GM10847 (cell line): ENCODE results near the gene APAF1.

Experiments used
- POLR2A ChIP-seq: IDR thresholded peaks from 2 replicates; pipeline ENCODE4 v1.6.1; 2011; ENCODE audit not compliant: insufficient read length; ENCODE audit errors: extremely low read depth

Gene APAF1

GRCh38 chr12:98644712-98645571 lies at the start of gene APAF1, which contains the start of gene IKBIP:
APAF1 (plus strand) TSS chr12:98645290; CDS start chr12:98648360, 3,070 bp downstream.
IKBIP (minus strand) TSS chr12:98644788; CDS start chr12:98644701, 87 bp downstream.
- TF ChIP-seq POLR2A: peak; percentile 73

- no peak for TF ChIP-seq POLR2A
These were observed 43.2 kb upstream of the APAF1 start for GRCh38 chr12:98601924-98602323.

- TF ChIP-seq POLR2A: no peak
These were observed 38.6 kb upstream of the APAF1 start for GRCh38 chr12:98606359-98606988.

GRCh38 chr12:98610596-98610995 lies 34.5 kb upstream of the APAF1 start:
- TF ChIP-seq POLR2A: no peak

GRCh38 chr12:98612696-98613334 lies 32.3 kb upstream of the APAF1 start:
- TF ChIP-seq POLR2A: no peak

DNA sequence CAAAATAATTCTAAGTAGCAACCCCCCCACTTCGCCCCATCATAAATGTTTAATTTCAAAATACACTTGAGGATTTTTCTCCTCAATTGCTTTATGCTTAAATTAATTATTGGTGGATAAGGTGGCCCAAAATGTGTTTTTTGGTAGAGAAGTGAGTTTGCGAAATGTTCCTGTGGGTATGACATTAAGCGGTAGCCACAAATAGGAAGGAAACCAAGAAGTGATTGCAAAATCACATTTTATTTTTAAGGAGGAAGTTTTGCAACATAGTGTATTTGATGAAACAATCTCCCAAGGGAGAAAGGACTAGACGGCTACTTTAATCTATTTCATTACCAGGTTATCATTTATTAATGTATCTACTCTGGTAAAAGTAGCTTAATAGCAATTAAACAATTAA lies 26.1 kb upstream of the APAF1 start:
- no peak for TF ChIP-seq POLR2A

- TF ChIP-seq POLR2A: no peak
These were observed 9.3 kb upstream of the APAF1 start for GRCh38 chr12:98635657-98636323.

DNA sequence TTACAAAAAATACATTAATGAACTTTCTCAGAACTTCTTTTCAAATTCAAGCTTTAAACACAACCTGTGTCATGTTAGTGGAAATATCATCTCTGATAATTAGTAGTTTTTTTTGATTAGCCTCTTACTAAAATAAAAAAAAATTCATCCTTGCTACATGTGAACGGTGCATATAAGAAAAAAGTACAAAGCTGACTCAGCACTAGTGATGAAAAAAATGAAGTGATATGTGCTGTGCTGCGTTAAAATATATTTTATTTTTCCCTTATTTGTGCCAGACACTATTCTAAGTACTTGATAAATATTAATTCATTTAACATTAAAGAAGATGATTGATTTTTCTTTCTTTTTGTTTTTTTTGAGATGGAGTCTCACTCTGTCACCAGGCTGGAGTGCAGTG lies 8.0 kb upstream of the APAF1 start:
- no peak for TF ChIP-seq POLR2A

GRCh38 chr12:98638009-98638408 lies 7.1 kb upstream of the APAF1 start:
- TF ChIP-seq POLR2A: no peak

GRCh38 chr12:98639491-98639890 lies 5.6 kb upstream of the APAF1 start:
- no peak for TF ChIP-seq POLR2A

DNA sequence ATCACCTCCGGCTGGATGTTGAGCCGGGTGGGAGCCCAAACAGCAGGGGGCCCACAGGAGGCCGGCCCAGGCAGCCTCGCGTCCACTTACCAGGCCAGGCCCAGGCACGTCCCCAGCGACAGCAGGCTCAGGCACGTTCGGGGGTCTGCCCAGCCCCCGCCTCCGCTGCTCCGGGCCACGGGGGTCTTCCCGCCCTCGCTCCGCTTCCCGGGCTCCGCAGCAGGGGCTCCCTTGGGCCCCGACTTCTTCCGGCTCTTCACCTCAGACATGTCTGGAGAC lies 718 bp upstream of the APAF1 start:
- no peak for TF ChIP-seq POLR2A

DNA sequence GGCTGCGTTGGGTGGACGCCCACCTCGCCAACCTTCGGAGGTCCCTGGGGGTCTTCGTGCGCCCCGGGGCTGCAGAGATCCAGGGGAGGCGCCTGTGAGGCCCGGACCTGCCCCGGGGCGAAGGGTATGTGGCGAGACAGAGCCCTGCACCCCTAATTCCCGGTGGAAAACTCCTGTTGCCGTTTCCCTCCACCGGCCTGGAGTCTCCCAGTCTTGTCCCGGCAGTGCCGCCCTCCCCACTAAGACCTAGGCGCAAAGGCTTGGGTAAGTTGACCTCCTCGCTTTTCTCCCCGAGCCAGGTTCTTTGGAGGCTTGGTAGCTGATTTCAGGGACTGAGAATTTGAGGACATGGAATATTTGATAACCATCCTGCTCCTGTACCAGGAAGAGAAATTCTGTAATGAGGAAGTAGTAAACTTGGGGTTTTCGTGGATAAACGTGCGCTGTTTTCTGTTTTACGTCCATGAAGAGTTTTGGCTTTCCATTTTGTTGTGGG lies 530 bp downstream of the APAF1 start:
- no peak for TF ChIP-seq POLR2A

- no peak for TF ChIP-seq POLR2A
These were observed 1.4 kb downstream of the APAF1 start for GRCh38 chr12:98646294-98647090.

DNA sequence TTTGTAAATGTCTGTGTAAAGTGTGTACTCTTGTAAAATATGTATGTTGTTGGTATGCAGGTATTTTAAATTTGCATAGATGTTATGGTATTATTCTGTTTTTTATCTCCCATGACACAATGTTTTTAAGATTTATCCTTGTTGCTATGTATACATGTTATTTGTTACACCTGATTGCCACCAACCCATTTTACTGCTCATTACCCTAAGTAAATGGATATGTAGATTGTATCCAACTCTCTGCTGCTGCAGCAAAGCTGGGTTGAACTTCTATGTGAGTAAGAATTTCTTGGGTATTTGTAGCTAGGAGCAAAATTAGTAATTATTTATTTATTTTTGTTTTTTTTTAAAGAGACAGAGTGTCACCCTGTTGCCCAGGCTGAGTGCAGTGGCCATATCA lies 6.2 kb downstream of the APAF1 start:
- no peak for TF ChIP-seq POLR2A
